HG02943 (cell line): ENCODE data around the gene ASAP3.

Source experiments
- ATAC-seq: cut with Tn5 transposase; IDR thresholded peaks from one replicate; pipeline ENCODE4 v1.9.1; 2021; ENCODE audit warnings: mild to moderate bottlenecking, low read depth, moderate library complexity; ENCODE audit not compliant: unreplicated experiment

ASAP3 gene

DNA sequence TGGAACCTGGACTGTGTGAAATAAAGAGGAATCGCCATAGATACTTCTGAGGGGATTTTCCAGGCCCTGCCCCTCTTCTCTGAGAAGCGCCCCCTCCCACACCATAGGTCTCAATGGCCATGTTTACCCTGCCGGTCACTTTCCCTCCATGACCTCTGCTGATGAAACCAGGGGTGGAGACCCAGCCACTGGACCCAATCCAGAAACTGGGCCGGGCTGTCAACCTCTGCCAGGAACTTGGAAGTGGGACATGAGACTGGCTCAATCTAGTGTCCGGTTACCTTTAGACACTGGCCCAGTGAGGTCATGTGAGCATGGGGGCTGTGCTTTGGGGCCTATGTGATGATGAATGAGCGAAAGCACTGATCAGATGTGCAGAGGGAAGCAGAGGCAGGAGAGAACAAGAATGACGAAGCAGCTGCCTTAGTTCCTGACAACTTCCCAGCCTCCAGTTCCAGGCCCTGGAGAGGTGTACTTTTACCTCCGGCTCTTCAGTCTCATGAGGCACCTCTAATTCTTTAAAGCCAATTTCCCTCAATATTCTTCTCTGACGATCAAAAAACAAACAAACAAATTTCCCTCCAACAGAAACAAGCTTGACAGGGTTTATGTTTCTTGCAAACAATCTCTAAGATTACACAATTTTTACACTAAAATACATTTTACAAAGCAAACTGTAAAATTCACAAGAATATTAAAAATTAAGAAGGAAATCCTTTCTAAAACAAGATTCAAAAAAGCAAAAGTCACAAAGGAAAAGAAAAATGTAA, 4.9 kb downstream of the ASAP3 start:
- no peak for ATAC-seq

DNA sequence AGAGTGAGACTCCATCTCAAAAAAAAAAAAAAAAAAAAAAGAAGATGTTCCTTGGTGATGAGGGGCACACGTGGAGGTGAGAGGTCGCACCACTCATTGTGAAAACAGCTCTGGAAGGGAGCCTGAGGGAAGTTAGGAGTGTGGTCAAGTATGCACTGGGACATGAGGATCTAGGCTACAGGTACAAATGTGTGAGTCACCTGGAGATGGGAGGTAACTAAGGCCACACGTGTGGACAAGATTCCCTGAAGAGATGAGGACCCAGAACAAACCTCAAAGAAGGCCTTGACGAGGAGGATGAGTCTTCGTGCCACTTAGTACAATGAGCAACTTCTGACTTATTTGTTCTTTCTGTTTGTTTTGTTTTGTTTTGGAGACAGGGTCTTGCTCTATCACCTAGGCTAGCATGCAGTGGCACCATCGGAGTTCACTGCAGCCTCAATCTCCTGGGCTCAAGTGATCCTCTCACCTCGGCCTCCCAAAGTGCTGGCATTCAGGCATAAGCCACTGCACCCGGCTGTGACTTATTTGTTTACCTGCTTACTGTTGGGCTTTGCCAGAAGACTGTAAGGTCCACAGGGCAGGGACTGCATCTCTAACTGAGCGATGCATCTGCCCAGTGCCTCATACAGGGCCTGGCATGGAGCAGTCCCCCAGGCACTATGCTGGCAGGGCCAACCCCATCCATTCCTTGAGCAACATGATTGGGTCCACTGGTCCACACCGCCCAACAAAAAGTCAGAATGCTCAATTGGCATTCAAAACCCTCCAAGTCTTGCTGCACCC, 6.4 kb downstream of the ASAP3 start:
- ATAC-seq: no peak

- ATAC-seq: no peak
Measured at GRCh38 chr1:23475641-23476040, 8.3 kb downstream of the ASAP3 start.

DNA sequence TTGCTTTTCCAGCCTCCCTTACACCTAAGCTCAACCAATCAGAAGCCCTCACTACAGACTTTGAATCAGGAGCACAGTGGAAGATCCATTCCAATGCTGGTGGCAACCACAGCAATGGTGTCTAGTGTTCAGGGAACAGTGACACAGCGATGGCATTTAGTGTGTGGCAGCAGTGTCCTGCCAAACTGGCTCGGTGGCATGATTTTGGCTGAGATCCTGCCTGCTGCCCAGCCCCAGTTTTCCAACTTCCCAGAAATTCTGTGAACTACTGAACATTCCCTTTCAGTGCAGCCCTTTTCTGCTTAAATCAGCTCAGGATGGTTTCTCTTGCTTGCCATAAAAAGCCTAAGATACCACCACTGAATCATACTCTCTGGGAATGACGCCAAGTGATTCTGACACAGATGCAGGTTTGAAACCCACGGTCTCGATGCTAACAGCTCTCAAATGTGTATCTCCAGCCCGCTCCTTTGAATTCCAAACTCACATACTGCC, 8.8 kb downstream of the ASAP3 start:
- ATAC-seq: no peak

DNA sequence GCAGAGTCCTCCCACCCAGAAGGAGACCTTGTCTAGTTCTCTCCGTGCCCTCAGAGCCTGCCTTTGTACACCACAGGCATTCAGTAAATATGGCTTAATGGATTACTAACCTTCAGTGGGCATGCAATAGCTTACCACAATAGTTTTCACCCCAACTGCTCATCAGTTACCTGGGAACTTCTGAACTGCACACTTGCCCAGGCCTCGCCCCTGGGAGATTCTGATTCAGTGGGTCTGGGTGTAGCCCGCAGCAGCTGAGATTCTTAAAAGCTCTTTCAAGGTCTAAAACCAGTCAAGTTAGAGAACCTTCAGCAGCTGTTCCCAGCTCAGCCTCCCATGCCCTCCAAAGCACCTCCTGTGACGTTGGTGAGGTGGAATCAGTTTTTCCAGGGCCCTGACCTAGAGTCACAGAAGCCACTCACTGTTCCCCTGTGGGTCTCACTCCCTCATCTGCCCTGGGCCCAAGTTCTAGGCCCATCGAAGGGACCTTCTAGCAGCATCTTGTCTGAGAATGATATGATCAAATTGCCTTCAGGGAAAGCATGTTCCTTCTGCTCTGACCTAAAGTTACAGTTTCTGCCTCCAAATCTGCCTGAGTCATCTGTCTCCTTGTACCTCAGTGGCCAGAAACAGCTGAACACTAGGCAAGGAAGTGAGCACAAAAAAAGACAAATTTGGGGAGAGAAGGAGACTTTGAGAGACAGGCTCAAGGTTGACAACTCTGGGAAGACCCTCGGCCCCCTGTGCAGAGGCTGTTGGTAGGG, 10.8 kb downstream of the ASAP3 start:
- ATAC-seq: no peak

- no peak for ATAC-seq
Measured at GRCh38 chr1:23472351-23473036, 11.5 kb downstream of the ASAP3 start.

DNA sequence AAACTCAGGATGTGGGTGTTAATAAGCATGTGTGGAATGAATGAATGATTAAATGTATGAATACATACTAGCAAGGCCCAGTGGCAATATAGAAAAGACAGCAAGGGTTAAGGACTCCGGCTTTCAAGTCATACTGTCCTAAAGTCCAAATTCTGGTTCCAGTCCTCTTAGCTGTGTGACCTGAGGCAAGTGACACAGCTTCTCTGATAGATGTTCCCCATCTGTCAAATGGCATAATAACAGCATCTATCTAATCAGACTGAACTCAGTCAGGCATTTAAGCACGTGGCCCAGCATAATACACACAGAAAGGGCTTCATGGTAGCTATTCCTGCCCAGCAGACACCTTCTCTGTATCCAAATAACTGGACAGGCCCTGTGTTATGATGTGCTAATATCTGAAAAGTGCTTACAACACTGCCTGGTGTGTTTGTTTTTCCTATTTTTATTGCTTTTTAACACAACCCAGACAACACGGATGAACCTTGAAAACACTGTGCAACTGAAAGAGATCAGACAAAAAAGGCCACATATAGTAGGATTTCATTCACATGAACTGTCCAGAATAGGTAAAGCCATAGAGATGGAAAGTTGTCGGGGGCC, 12.4 kb downstream of the ASAP3 start:
- ATAC-seq: no peak

GRCh38 chr1:23470282-23471070, 13.5 kb downstream of the ASAP3 start:
- ATAC-seq: no peak

DNA sequence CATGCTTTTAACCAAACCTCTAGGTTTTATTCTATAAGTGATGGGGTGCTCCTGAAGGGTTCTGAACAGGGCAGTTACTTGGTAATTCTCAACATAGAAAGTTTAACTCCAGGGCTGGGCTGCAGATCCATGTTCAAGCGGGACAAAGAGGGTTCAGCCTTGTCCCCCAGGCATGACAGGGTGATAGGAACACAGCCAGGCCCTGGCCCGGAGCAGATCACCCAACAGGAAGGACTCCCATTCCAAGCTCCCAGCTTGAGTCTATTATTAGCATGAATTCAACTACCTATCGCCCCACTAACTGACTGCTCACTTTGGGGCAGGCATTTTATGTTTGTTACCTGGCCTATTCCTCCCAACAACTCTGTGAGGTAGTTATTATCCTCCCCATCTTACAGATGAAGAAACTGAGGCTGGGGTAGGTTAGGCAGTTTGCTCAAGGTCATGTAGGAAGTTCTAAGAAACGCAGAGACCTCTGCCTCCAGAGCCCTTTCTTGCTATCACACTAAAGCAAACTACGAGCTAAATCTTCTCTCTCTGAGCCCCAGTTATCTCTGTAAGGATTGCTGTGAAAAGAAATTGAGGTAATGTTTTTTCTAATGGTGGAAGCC, 14.5 kb downstream of the ASAP3 start:
- ATAC-seq: no peak

DNA sequence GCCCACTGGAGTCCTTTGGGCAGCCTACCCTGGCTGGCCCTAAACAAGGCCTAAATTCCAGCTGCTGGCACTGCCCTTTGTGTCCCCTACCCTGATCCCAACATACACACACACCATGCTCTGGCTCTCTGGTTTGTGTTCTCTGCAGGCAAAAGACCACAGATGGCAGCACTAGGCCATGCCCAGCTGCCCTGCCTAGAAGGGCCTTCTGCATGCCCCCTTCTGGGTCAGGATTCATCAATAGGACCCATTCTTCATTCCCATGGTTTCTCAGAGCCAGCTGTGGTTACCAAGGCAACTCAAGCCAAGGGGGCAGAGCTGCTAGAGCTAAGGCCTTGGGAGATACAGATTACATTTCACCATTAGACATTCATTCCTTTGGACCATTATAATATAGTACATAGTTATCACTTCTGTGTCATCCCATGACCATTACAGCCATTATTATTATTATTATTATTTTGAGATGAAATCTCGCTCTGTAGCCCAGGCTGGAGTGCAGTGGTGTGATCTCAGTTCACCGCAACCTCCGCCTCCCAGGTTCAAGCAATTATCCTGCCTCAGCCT, 17.5 kb downstream of the ASAP3 start:
- ATAC-seq: no peak

GRCh38 chr1:23463286-23463685, 20.7 kb downstream of the ASAP3 start:
- ATAC-seq: no peak

GRCh38 chr1:23462766-23463165, 21.2 kb downstream of the ASAP3 start:
- no peak for ATAC-seq

DNA sequence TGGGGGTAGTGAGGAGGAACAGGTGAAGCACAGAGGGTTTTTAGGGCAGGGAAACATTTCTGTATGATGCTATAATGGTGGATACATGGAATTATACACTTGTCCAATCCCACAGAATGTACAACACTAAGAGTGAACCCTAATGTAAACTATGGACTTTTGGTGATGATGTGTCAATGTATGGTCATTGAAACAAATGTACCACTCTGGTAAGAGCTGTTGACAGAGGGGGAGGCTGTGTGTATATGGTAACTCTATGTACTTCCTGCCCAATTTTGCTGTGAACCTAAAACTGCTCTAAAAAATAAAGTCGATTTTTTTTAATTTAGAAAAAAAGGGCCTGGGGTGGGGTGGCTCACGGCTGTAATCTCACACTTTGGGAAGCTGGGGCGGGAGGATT, 22.9 kb downstream of the ASAP3 start:
- no peak for ATAC-seq

GRCh38 chr1:23460519-23460918, 23.5 kb downstream of the ASAP3 start:
- no peak for ATAC-seq

DNA sequence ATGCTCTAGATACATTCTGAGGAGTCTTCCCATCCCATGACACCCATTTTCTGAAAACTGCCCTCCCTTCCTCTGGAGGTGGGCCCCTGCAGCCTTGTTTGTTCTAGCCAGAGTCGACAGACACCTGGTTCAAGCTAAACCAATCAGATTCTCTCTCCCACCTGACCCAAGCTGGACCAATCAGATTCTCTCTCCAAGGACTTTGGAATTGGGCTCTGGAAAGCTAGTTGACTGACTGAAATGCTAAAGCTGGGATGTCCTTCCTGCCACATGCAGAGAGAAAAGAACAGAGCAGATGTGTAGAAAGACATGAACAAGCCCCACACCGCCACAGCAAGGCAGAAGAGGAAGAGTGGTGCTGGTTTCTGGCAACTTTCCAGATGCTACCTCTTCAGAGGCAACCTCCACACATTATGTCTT, 24.6 kb downstream of the ASAP3 start:
- no peak for ATAC-seq

DNA sequence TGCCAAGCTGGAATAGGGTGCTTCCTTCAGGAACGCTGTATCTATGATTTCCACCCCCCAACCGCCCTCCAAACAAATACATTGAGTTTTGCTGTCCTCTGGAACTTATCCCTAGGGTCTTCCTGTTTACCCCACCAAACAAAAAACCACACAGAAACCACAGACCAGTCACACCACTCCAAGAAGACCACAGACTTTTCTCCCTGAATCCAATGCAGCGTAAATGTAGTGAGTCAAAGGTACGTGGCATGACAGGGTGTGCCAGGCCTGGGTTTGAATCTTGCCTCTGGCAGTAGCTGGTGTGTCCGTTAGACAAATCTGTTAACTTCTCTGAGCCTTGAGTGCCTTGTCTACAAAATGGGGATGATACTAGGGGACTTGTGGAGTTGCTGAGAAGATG, 27.8 kb downstream of the ASAP3 start:
- no peak for ATAC-seq

GRCh38 chr1:23453455-23454000, 30.5 kb downstream of the ASAP3 start:
- no peak for ATAC-seq

GRCh38 chr1:23452011-23452411, 32.0 kb downstream of the ASAP3 start:
- no peak for ATAC-seq
